ENCODE measurements around the gene ITGA3. TPM values are rescaled to one million over a fixed set of nuclear protein-coding genes. Genes with fewer than 3 reads are reported as not detected.
A peak's percentile ranks its signal among the peaks of the same experiment; 100 is the strongest.

The ITGA3 gene
- total RNA-seq, 1 experiment from 2014 or later: 1.6 TPM

- Histone ChIP-seq H3K36me3 (ENCODE audit: insufficient read depth, low read length) (no peaks in the 10 kb centered on the region), H3K9me2 (replicated peaks; ENCODE audit: insufficient read depth, low read length) (no peaks in the 10 kb centered on the region), H3K27ac (ENCODE audit: low read length) (no peak overlapping the region), H3K9ac (ENCODE audit: low read length) (no peak overlapping the region), H3K4me2 (ENCODE audit: low read depth, low read length, poor library complexity, severe bottlenecking) (peak overlapping the region; percentile 6), H3K27me3 (ENCODE audit: low read length) (no peaks in the 10 kb centered on the region), H3K4me1 (ENCODE audit: low read length) (peaks cover 35% of the 10 kb centered on the region), H2AFZ (ENCODE audit: low read length) (peak overlapping the region; percentile 67), H4K20me1 (ENCODE audit: insufficient read depth, low read depth, low read length) (no peaks in the 10 kb centered on the region), H3K9me3 (ENCODE audit: low read length) (no peaks in the 10 kb centered on the region), H3K79me2 (ENCODE audit: low read length) (no peaks in the 10 kb centered on the region), H3K4me3 (ENCODE audit: low read length) (no peak overlapping the region)
- DNase-seq: peak; percentile 72
Observed at GRCh38 chr17:50051082-50051576, 4.8 kb upstream of the ITGA3 start.

- Histone ChIP-seq H3K9me3 (ENCODE audit: low read length) (no peaks in the 10 kb centered on the region), H3K27me3 (ENCODE audit: low read length) (no peaks in the 10 kb centered on the region), H3K4me1 (ENCODE audit: low read length) (peaks cover 39% of the 10 kb centered on the region), H3K4me3 (ENCODE audit: low read length) (no peak overlapping the region), H3K79me2 (ENCODE audit: low read length) (no peaks in the 10 kb centered on the region), H3K27ac (ENCODE audit: low read length) (no peak overlapping the region), H2AFZ (ENCODE audit: low read length) (peak overlapping the region; percentile 67; the same call in 1 of the 2 replicates), H4K20me1 (ENCODE audit: insufficient read depth, low read depth, low read length) (no peaks in the 10 kb centered on the region), H3K4me2 (ENCODE audit: low read depth, low read length, poor library complexity, severe bottlenecking) (peak overlapping the region; percentile 6), H3K9ac (ENCODE audit: low read length) (no peak overlapping the region), H3K9me2 (replicated peaks; ENCODE audit: insufficient read depth, low read length) (no peaks in the 10 kb centered on the region), H3K36me3 (ENCODE audit: insufficient read depth, low read length) (no peaks in the 10 kb centered on the region)
- no peak for DNase-seq
Observed at GRCh38 chr17:50051606-50052005, 4.3 kb upstream of the ITGA3 start.

GRCh38 chr17:50052241-50052796 lies 3.6 kb upstream of the ITGA3 start:
- peak overlapping the region; percentile 22 for H3K4me2 ChIP-seq (ENCODE audit: low read depth, low read length, poor library complexity, severe bottlenecking)
- no peak overlapping the region for H3K9ac ChIP-seq (ENCODE audit: low read length)

GRCh38 chr17:50052822-50053653 lies 2.9 kb upstream of the ITGA3 start:
- H3K27me3 ChIP-seq (ENCODE audit: low read length): no peaks in the 10 kb centered on the region
- H3K79me2 ChIP-seq (ENCODE audit: low read length): no peaks in the 10 kb centered on the region
- H3K4me3 ChIP-seq (ENCODE audit: low read length): no peak overlapping the region
- no peak overlapping the region for H2AFZ ChIP-seq (ENCODE audit: low read length)
- no peaks in the 10 kb centered on the region for H3K36me3 ChIP-seq (ENCODE audit: insufficient read depth, low read length)
- no peak overlapping the region for H3K27ac ChIP-seq (ENCODE audit: low read length)
- no peaks in the 10 kb centered on the region for H3K9me3 ChIP-seq (ENCODE audit: low read length)
- no peak overlapping the region for H3K9ac ChIP-seq (ENCODE audit: low read length)
- no peaks in the 10 kb centered on the region for H3K9me2 ChIP-seq (replicated peaks; ENCODE audit: insufficient read depth, low read length)
- peak overlapping the region; percentile 22 for H3K4me2 ChIP-seq (ENCODE audit: low read depth, low read length, poor library complexity, severe bottlenecking)
- H3K4me1 ChIP-seq (ENCODE audit: low read length): peaks cover 44% of the 10 kb centered on the region
- no peaks in the 10 kb centered on the region for H4K20me1 ChIP-seq (ENCODE audit: insufficient read depth, low read depth, low read length)
- no peak for DNase-seq

More at GRCh38 chr17:50052241-50052796, 3.6 kb upstream of the ITGA3 start:
- no peaks in the 10 kb centered on the region for H3K79me2 ChIP-seq (ENCODE audit: low read length)
- no peaks in the 10 kb centered on the region for H4K20me1 ChIP-seq (ENCODE audit: insufficient read depth, low read depth, low read length)
- H3K9me3 ChIP-seq (ENCODE audit: low read length): no peaks in the 10 kb centered on the region
- peaks cover 44% of the 10 kb centered on the region for H3K4me1 ChIP-seq (ENCODE audit: low read length)
- no peaks in the 10 kb centered on the region for H3K27me3 ChIP-seq (ENCODE audit: low read length)
- no peak for DNase-seq
- no peaks in the 10 kb centered on the region for H3K36me3 ChIP-seq (ENCODE audit: insufficient read depth, low read length)
- no peak overlapping the region for H3K27ac ChIP-seq (ENCODE audit: low read length)
- no peak overlapping the region for H2AFZ ChIP-seq (ENCODE audit: low read length)
- H3K9me2 ChIP-seq (replicated peaks; ENCODE audit: insufficient read depth, low read length): no peaks in the 10 kb centered on the region
- H3K4me3 ChIP-seq (ENCODE audit: low read length): no peak overlapping the region

- Histone ChIP-seq H3K9me2 (replicated peaks; ENCODE audit: insufficient read depth, low read length) (no peaks in the 10 kb centered on the region), H3K4me2 (ENCODE audit: low read depth, low read length, poor library complexity, severe bottlenecking) (no peak overlapping the region), H3K27me3 (ENCODE audit: low read length) (no peaks in the 10 kb centered on the region), H3K27ac (ENCODE audit: low read length) (no peak overlapping the region), H3K79me2 (ENCODE audit: low read length) (no peaks in the 10 kb centered on the region), H4K20me1 (ENCODE audit: insufficient read depth, low read depth, low read length) (no peaks in the 10 kb centered on the region), H3K4me1 (ENCODE audit: low read length) (peaks cover 46% of the 10 kb centered on the region), H3K36me3 (ENCODE audit: insufficient read depth, low read length) (no peaks in the 10 kb centered on the region), H3K9ac (ENCODE audit: low read length) (no peak overlapping the region), H3K4me3 (ENCODE audit: low read length) (no peak overlapping the region), H2AFZ (ENCODE audit: low read length) (no peak overlapping the region), H3K9me3 (ENCODE audit: low read length) (no peaks in the 10 kb centered on the region)
- DNase-seq: no peak
Observed at GRCh38 chr17:50053654-50053960, 2.3 kb upstream of the ITGA3 start.

GRCh38 chr17:50055055-50055425 lies 870 bp upstream of the ITGA3 start:
- Histone ChIP-seq H3K4me2 (ENCODE audit: low read depth, low read length, poor library complexity, severe bottlenecking) (no peak overlapping the region), H3K4me3 (ENCODE audit: low read length) (no peak overlapping the region), H3K9ac (ENCODE audit: low read length) (no peak overlapping the region), H2AFZ (ENCODE audit: low read length) (no peak overlapping the region), H3K9me2 (replicated peaks; ENCODE audit: insufficient read depth, low read length) (no peaks in the 10 kb centered on the region), H4K20me1 (ENCODE audit: insufficient read depth, low read depth, low read length) (0 out of 2 replicates have a peak, but pooled peaks cover 2% of the 10 kb centered on the region), H3K79me2 (ENCODE audit: low read length) (no peaks in the 10 kb centered on the region), H3K36me3 (ENCODE audit: insufficient read depth, low read length) (no peaks in the 10 kb centered on the region), H3K9me3 (ENCODE audit: low read length) (no peaks in the 10 kb centered on the region), H3K4me1 (ENCODE audit: low read length) (peaks cover 54% of the 10 kb centered on the region), H3K27me3 (ENCODE audit: low read length) (no peaks in the 10 kb centered on the region), H3K27ac (ENCODE audit: low read length) (no peak overlapping the region)
- DNase-seq: no peak

GRCh38 chr17:50056217-50056960 lies 479 bp downstream of the ITGA3 start:
- Histone ChIP-seq H3K9me3 (ENCODE audit: low read length) (no peaks in the 10 kb centered on the region), H3K36me3 (ENCODE audit: insufficient read depth, low read length) (no peaks in the 10 kb centered on the region), H4K20me1 (ENCODE audit: insufficient read depth, low read depth, low read length) (0 out of 2 replicates have a peak, but pooled peaks cover 3% of the 10 kb centered on the region), H3K79me2 (ENCODE audit: low read length) (no peaks in the 10 kb centered on the region), H3K4me3 (ENCODE audit: low read length) (peak overlapping the region; percentile 66), H3K27me3 (ENCODE audit: low read length) (no peaks in the 10 kb centered on the region), H3K9me2 (replicated peaks; ENCODE audit: insufficient read depth, low read length) (no peaks in the 10 kb centered on the region), H3K4me1 (ENCODE audit: low read length) (peaks cover 55% of the 10 kb centered on the region), H3K27ac (ENCODE audit: low read length) (no peak overlapping the region), H2AFZ (ENCODE audit: low read length) (peak overlapping the region; percentile 95), H3K9ac (ENCODE audit: low read length) (peak overlapping the region; percentile 42), H3K4me2 (ENCODE audit: low read depth, low read length, poor library complexity, severe bottlenecking) (peak overlapping the region; percentile 71)
- peak; percentile 72 for DNase-seq

- Histone ChIP-seq H3K4me1 (ENCODE audit: low read length) (peaks cover 49% of the 10 kb centered on the region), H3K4me2 (ENCODE audit: low read depth, low read length, poor library complexity, severe bottlenecking) (peak overlapping the region; percentile 71), H3K79me2 (ENCODE audit: low read length) (no peaks in the 10 kb centered on the region), H2AFZ (ENCODE audit: low read length) (no peak overlapping the region; the same call in 1 of the 2 replicates), H3K27ac (ENCODE audit: low read length) (no peak overlapping the region), H4K20me1 (ENCODE audit: insufficient read depth, low read depth, low read length) (0 out of 2 replicates have a peak, but pooled peaks cover 3% of the 10 kb centered on the region), H3K4me3 (ENCODE audit: low read length) (peak overlapping the region; percentile 66; the same call in 1 of the 2 replicates), H3K9ac (ENCODE audit: low read length) (no peak overlapping the region), H3K9me2 (replicated peaks; ENCODE audit: insufficient read depth, low read length) (no peaks in the 10 kb centered on the region), H3K9me3 (ENCODE audit: low read length) (no peaks in the 10 kb centered on the region), H3K27me3 (ENCODE audit: low read length) (no peaks in the 10 kb centered on the region), H3K36me3 (ENCODE audit: insufficient read depth, low read length) (no peaks in the 10 kb centered on the region)
- no peak for DNase-seq
Observed at GRCh38 chr17:50056961-50057330, 1.0 kb downstream of the ITGA3 start.
